Measurements from ENCODE around the gene NTF3.

NTF3 gene

GRCh38 chr12:5487948-5488625 is 56.2 kb downstream of the NTF3 start:
- DNase-seq (ENCODE audit: low read depth): no peak

GRCh38 chr12:5488626-5488955 is 56.7 kb downstream of the NTF3 start:
- no peak for DNase-seq (ENCODE audit: low read depth)

GRCh38 chr12:5489017-5489416 is 57.1 kb downstream of the NTF3 start:
- no peak for DNase-seq (ENCODE audit: low read depth)

DNA sequence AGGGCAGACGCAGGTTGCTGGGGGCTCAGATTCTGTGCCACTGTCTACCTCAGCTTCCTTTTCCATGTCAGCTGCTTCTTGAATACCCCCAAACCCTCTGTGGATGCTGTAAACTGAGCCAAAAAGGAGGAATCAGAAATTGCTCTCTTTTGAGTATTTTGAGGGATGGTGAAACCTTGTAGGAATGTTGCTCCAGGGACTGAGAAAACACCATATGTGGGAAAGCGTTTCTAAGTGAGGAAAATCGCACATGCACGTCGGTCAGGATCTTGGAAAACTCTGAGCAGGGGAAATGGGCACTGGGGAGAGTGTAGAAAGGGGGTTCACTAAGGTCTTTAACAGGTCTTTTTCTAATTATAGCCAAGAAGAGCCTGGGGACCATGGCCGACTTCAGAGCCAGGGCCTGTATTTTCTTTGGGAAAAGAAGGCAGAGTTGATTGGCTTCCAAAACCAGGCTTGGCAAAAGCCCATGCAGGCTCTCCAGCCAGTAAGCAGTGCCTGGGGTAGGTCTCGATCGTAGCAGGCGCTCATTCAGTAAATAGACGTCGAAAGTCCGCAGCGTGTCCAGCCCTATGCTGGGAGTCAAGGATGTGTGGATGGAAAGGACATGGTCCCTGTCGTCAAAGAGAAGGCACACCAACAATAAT is 58.0 kb downstream of the NTF3 start:
- DNase-seq (ENCODE audit: low read depth): no peak

DNA sequence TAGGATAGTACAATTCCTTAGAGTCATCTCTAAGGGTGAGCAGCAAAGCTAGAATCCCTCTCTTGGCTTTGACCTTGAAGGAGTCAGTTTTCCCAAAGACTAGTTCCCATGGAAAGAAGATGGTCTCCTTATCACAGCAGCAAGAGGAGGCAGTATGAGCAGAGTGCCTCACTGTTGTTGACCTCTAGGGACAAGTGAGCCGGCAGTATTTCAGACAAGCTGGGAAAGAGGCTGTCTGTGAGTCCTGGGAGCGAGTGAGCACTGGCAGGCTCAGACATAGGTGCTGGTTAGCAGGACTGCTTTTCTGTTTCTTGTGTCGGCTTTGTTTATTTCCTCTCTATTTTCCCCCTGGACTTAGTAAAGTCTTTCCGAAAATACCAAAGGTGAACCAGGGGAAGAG is 60.7 kb downstream of the NTF3 start:
- no peak for DNase-seq (ENCODE audit: low read depth)

- no peak for DNase-seq (ENCODE audit: low read depth)
These were observed 61.1 kb downstream of the NTF3 start for GRCh38 chr12:5493018-5493417.

- no peak for DNase-seq (ENCODE audit: low read depth)
These were observed 62.4 kb downstream of the NTF3 start for GRCh38 chr12:5494343-5494742.

- DNase-seq (ENCODE audit: low read depth): no peak
These were observed 65.6 kb downstream of the NTF3 start for GRCh38 chr12:5497329-5498053.

DNA sequence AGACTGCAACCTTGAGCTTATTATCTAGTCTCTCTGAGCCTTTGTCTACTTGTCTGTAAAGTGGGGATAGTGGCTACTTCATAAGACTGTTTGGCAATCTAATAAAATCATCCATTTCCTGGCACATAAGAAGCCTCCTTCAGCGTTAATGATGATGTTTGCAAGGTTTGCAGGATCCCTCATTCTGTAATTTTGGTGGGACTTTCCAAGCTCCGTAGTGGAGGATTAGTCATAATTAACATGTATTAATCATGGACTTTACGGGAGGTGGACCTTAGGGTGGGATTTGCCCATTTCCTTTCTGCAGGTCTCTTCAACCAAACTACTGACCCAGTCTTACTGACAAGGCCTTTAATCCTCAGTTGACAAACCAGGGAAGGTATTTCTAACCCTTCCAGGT is 66.2 kb downstream of the NTF3 start:
- DNase-seq (ENCODE audit: low read depth): no peak

DNA sequence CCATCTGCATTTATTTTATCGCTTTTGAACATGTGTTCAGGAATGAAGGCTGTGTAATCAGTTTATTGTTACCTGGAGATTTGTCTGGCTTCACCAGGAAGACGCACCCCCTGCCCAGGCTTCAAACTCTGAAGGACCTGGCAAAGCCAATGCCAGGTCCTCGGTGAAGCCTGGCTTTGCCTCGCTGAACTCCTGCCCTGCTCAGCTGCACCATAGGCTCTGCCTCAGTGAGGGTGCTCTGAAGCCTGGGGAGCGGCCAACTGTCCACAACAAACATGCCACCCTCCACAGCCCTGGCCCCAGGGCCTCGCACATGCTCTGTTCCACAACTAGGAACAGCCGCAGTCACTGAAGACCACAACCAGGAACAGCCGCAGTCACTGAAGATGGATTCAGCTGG is 66.9 kb downstream of the NTF3 start:
- DNase-seq (ENCODE audit: low read depth): no peak

DNA sequence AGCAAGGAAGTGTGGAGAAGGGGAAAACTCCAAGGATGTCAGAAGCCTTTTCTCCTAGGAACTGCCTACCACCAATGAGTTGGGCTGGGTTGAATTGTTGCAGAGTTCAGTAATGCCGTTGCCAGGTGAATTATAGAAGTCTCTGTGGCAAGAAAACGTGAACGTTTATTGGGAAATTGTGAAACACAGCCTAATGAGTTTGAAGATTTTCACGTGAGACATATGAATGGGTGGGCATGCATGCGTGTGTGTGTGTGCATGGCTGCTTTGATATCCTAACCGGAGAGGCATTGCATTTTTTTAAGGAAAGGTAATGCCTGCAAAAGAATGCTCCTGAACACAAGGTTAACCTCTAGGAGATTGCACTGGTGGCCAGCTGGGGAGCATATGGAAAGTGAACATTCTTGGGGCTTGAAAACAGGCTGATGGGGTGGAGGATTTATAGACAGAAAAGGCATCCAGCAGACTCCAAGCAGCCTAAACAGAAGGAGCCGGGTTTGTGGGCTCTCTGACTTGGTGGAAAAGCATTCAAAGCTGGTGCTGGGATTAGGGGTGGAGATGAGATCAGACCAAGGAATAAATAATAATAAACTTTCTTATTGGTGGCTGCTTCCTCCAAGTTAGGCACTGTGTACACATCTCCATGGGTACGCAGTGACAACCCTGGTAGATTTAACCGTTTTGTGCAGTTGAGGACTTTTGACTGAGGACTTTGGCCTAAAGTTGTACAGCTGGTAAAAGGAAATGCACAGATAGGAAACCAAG is 67.8 kb downstream of the NTF3 start:
- no peak for DNase-seq (ENCODE audit: low read depth)

- no peak for DNase-seq (ENCODE audit: low read depth)
These were observed 68.4 kb downstream of the NTF3 start for GRCh38 chr12:5500331-5500659.

GRCh38 chr12:5503774-5504173 is 71.9 kb downstream of the NTF3 start:
- no peak for DNase-seq (ENCODE audit: low read depth)

DNA sequence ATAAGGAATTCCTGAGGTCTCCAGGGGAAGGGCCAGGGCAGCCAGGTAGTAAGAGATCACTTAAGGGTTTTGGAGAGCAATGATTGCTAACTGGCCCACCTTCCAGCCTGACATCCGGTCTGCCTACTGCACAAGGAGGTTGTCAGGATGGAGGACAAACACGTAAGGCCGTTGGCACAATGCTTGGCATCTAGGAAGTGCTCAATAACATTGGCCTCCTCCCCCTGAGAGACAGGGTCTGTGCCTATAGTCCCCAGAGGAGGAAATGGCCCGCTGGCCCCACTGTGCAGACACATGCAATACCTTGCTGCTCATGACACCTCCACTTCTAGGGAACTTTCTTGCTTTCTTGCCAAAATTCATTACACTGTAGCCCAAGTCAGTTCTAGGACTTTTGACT is 73.2 kb downstream of the NTF3 start:
- DNase-seq (ENCODE audit: low read depth): no peak

- DNase-seq (ENCODE audit: low read depth): no peak
These were observed 73.8 kb downstream of the NTF3 start for GRCh38 chr12:5505751-5506150.

- no peak for DNase-seq (ENCODE audit: low read depth)
These were observed 74.4 kb downstream of the NTF3 start for GRCh38 chr12:5506295-5506694.

GRCh38 chr12:5506821-5507231 is 74.9 kb downstream of the NTF3 start:
- no peak for DNase-seq (ENCODE audit: low read depth)

- DNase-seq (ENCODE audit: low read depth): no peak
These were observed 75.6 kb downstream of the NTF3 start for GRCh38 chr12:5507401-5507935.

- DNase-seq (ENCODE audit: low read depth): no peak
These were observed 76.0 kb downstream of the NTF3 start for GRCh38 chr12:5507944-5508343.

GRCh38 chr12:5509102-5509501 is 77.2 kb downstream of the NTF3 start:
- no peak for DNase-seq (ENCODE audit: low read depth)

GRCh38 chr12:5509557-5509956 is 77.6 kb downstream of the NTF3 start:
- DNase-seq (ENCODE audit: low read depth): no peak

GRCh38 chr12:5510251-5510805 is 78.4 kb downstream of the NTF3 start:
- DNase-seq (ENCODE audit: low read depth): no peak
